HepG2 (cell line): ENCODE data around the gene MFN2. TPM values are rescaled to one million over a fixed set of nuclear protein-coding genes. Genes with fewer than 3 reads are reported as not detected.

ENCODE experiments used
- ATAC-seq: fragments of 200-7000 bp; cut with Tn5 transposase; 3 replicates; pipeline ENCODE4 v1.9.1; 2020; ENCODE audit warnings: mild to moderate bottlenecking, moderate library complexity
- BruUV-seq: library from RNA; stranded (reverse); fragments of 400-500 nt; replicated peaks from 2 replicates; lab custom pipeline; 2021; lab: Mats Ljungman, UMichigan
- CTCF ChIA-PET: fragments of 300-600 bp; formaldehyde crosslinking; extraction: SDS; loops from one replicate; lab custom pipeline; 2021; ENCODE audit warnings: low total read pairs, inconsistent platforms, low intra/inter-chr PET ratio; lab: Yijun Ruan, JAX
- POLR2A ChIA-PET: fragments of 350-600 bp; sonication (Branson Sonifier 250); formaldehyde crosslinking; loops from one replicate; lab custom pipeline; 2020; ENCODE audit warnings: antibody characterized with exemption, inconsistent platforms; lab: Yijun Ruan, JAX
- DNase-seq: peaks from one replicate; pipeline ENCODE4 v3.0.0-alpha.2; 2015; ENCODE audit warnings: low spot score
- FAIRE-seq: peaks from 3 replicates; lab custom pipeline; 2011; peaks lifted over from hg19 to GRCh38; lab: Jason Lieb, UNC
- H2AFZ ChIP-seq: one replicate; pipeline ENCODE4 v1.6.1; 2011; ENCODE audit warnings: low read length, inconsistent platforms
- H3K27ac ChIP-seq: fragments of 300-600 bp; 3 replicates; pipeline ENCODE4 v1.8.0; 2011; ENCODE audit warnings: mixed run types, mild to moderate bottlenecking, mixed read lengths, low read length, inconsistent platforms; ENCODE audit not compliant: insufficient read depth; ENCODE audit errors: extremely low read length
- H3K27me3 ChIP-seq, 2 experiments: fragments of 200-600 bp in 1 of 2; 2 replicates in 1 of 2; 3 replicates in 1 of 2; pipeline versions ENCODE4 v1.6.0 to v1.8.0; 2011; ENCODE audit warnings: low read length in 2 of 2, mild to moderate bottlenecking in 2 of 2, moderate library complexity in 2 of 2, inconsistent platforms in 1 of 2; ENCODE audit not compliant: insufficient read depth in 2 of 2, control insufficient read depth in 1 of 2
- H3K36me3 ChIP-seq, 2 experiments: fragments of 200-600 bp in 1 of 2; replicated peaks in 1 of 2; 2 replicates in 1 of 2; 3 replicates in 1 of 2; pipeline versions ENCODE4 v1.5.1 to v1.8.0; 2011; ENCODE audit warnings: low read length in 2 of 2, inconsistent platforms in 1 of 2; ENCODE audit not compliant: insufficient read depth in 2 of 2, control insufficient read depth in 1 of 2
- H3K4me1 ChIP-seq: 2 replicates; pipeline ENCODE4 v1.5.1; 2012; ENCODE audit warnings: low read length, inconsistent platforms; ENCODE audit not compliant: insufficient read depth
- H3K4me2 ChIP-seq: 2 replicates; pipeline ENCODE4 v1.6.0; 2011; ENCODE audit warnings: low read depth, low read length, inconsistent platforms
- H3K4me3 ChIP-seq, 3 experiments: fragments of 200-600 bp in 1 of 3; sonication (generic), shearing (Covaris generic) in 1 of 3; replicated peaks in 1 of 3; 2 replicates each; pipeline ENCODE4 v1.5.1; 2011 to 2016; ENCODE audit warnings: low read length in 3 of 3, inconsistent platforms in 2 of 3, low read depth in 2 of 3, mild to moderate bottlenecking in 2 of 3, control low read depth in 1 of 3, mixed read lengths in 1 of 3; ENCODE audit not compliant: insufficient read depth in 1 of 3
- H3K79me2 ChIP-seq: one replicate; pipeline ENCODE4 v1.6.1; 2011; ENCODE audit warnings: low read length, inconsistent platforms; ENCODE audit not compliant: insufficient read depth
- H3K9ac ChIP-seq: 2 replicates; pipeline ENCODE4 v1.6.0; 2011; ENCODE audit warnings: mild to moderate bottlenecking, low read depth, low read length, inconsistent platforms; ENCODE audit not compliant: insufficient read depth
- H3K9me3 ChIP-seq: 2 replicates; pipeline ENCODE4 v1.5.1; 2012; ENCODE audit warnings: mild to moderate bottlenecking, low read length
- H4K20me1 ChIP-seq: 2 replicates; pipeline ENCODE4 v1.6.0; 2011; ENCODE audit warnings: inconsistent platforms, mild to moderate bottlenecking, low read length, moderate library complexity; ENCODE audit not compliant: insufficient read depth
- CAMTA2 ChIP-seq: sonication (generic); formaldehyde crosslinking; IDR thresholded peaks from 2 replicates; pipeline ENCODE4 v1.4.0; 2020; ENCODE audit warnings: mild to moderate bottlenecking, missing genetic modification reagents, borderline replicate concordance
- HMG20A ChIP-seq: IDR thresholded peaks from 2 replicates; pipeline ENCODE4 v1.6.1; 2016; ENCODE audit warnings: borderline replicate concordance
- XRCC5 ChIP-seq: fragments of 200-400 bp; formaldehyde crosslinking; optimal IDR thresholded peaks from 2 replicates; pipeline ENCODE3; 2017; ENCODE audit warnings: mild to moderate bottlenecking, low read length
- ZBTB3 ChIP-seq: sonication (generic); formaldehyde crosslinking; IDR thresholded peaks from 2 replicates; pipeline ENCODE4 v1.4.0; 2020; ENCODE audit warnings: low read depth, mild to moderate bottlenecking, moderate library complexity, missing genetic modification reagents, borderline replicate concordance
- ZFP62 ChIP-seq: sonication (generic); formaldehyde crosslinking; IDR thresholded peaks from 2 replicates; pipeline ENCODE4 v1.4.0; 2020; ENCODE audit warnings: missing genetic modification reagents
- ZNF382 ChIP-seq: sonication (generic); formaldehyde crosslinking; IDR thresholded peaks from 2 replicates; pipeline ENCODE4 v1.5.0; 2020; ENCODE audit warnings: missing genetic modification reagents, mild to moderate bottlenecking, borderline replicate concordance
- ZNF629 ChIP-seq: sonication (generic); formaldehyde crosslinking; conservative IDR thresholded peaks from 2 replicates; pipeline ENCODE4 v1.5.0; 2020; ENCODE audit warnings: missing genetic modification reagents
- WGBS: methylation state at CpG from one replicate; pipeline ENCODE4 v1.1.6; 2017; ENCODE audit warnings: low lambda C conversion rate; 5-methylcytosine and 5-hydroxymethylcytosine counted together
- in situ Hi-C: cut with HindIII; loops from 2 replicates; pipeline ENCODE4 v1.10.0; 2017; ENCODE audit warnings: low pct_unique_long_range_greater_than_20kb; ENCODE audit not compliant: extremely low pct_ligation_motif_present
- intact Hi-C: fragments of 100-400 bp; cut with micrococcal nuclease; formaldehyde crosslinking; loops from one replicate; pipeline ENCODE4 v1.10.0; 2022; ENCODE audit not compliant: unreplicated experiment
- polyA plus RNA-seq, 8 experiments: library from polyadenylated mRNA; depleted of rRNA in 3 of 8; stranded (reverse) in 7 of 8; unstranded in 1 of 8; fragments of >200 nt; fragmentation: Illumina TruSeq in 4 of 8; extraction: Trizol in 4 of 8; gene quantifications; 2 replicates each; pipeline versions ENCODE4 v1.2.1 to v1.2.3, GENCODE V29; 2011 to 2016; ENCODE audit warnings: low read depth in 4 of 8, missing spikeins in 1 of 8, mixed read lengths in 1 of 8; ENCODE audit not compliant: insufficient read depth in 1 of 8
- total RNA-seq, 5 experiments: library from RNA; depleted of rRNA; stranded (reverse); fragments of >200 nt; fragmentation: Illumina TruSeq; extraction: Trizol; gene quantifications; 2 replicates each; pipeline ENCODE4 v1.2.3, GENCODE V29; 2016; ENCODE audit warnings: low read depth in 1 of 5
- TF ChIP-seq, protein P1 (sequence below): sonication (generic); formaldehyde crosslinking; IDR thresholded peaks from 2 replicates; pipeline ENCODE4 v1.5.0; 2020; ENCODE audit warnings: missing genetic modification reagents
- TF ChIP-seq, protein P2 (sequence below): sonication (generic); formaldehyde crosslinking; conservative IDR thresholded peaks from 2 replicates; pipeline ENCODE4 v1.8.0; 2022; ENCODE audit warnings: mild to moderate bottlenecking, moderate library complexity, missing genetic modification reagents
- TF ChIP-seq, protein P3 (sequence below): sonication (generic); formaldehyde crosslinking; IDR thresholded peaks from 2 replicates; pipeline ENCODE4 v1.5.0; 2020; ENCODE audit warnings: missing genetic modification reagents, mild to moderate bottlenecking, borderline replicate concordance
- TF ChIP-seq, protein P4 (sequence below): IDR thresholded peaks from 2 replicates; pipeline ENCODE4 v1.6.1; 2012; ENCODE audit warnings: low read depth, low read length, improper control_type of control experiment
- TF ChIP-seq, protein P5 (sequence below): sonication (generic); formaldehyde crosslinking; IDR thresholded peaks from 2 replicates; pipeline ENCODE4 v1.4.0; 2020; ENCODE audit warnings: mild to moderate bottlenecking, missing genetic modification reagents

MFN2 gene
- total and polyA plus RNA-seq, 2 of the 13 experiments (the other 11 are each of a cell fraction or from before 2014, with no cell fraction given): 38.7 to 60.9 TPM

DNA sequence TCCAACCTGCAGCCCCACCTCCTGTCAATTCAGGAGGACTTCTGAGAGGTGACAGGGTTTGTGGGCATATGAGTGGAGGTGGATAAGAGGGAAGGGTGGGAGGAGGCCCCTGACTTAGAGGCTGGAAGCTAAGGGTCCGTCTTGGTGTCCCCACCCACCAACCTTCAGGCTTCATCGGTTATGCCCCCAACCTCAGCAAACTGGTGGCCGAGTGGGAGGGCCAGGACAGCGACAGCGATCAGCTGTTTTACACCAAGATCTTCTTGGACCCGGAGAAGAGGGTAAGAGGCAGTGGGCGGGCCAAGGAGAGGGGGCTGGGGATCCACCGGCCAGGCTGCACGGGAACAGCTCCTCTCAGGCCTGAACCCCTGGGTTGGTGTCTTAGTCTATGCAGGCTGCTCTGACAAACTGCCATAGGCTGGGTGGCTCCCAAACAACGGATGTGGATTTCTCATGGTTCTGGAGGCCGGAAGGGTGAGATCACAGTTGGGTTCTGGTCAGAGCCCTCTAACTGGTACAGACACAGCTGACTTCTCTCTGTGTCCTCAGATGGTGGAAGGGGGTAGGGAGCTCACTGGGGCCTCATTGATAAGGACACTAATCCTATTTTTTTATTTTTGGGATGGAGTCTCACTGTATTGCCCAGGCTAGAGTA is 27.7 kb upstream of the MFN2 start:
- ATAC-seq: no peak
- CTCF ChIA-PET: no interaction called here
- in situ Hi-C loops: no loop called here
- no peak for TF ChIP-seq ZNF629 (CRISPR knock-in tag)
- TF ChIP-seq ZFP62 (CRISPR knock-in tag): no peak
- TF ChIP-seq, protein P1, sequence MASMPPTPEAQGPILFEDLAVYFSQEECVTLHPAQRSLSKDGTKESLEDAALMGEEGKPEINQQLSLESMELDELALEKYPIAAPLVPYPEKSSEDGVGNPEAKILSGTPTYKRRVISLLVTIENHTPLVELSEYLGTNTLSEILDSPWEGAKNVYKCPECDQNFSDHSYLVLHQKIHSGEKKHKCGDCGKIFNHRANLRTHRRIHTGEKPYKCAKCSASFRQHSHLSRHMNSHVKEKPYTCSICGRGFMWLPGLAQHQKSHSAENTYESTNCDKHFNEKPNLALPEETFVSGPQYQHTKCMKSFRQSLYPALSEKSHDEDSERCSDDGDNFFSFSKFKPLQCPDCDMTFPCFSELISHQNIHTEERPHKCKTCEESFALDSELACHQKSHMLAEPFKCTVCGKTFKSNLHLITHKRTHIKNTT (CRISPR knock-in tag): no peak
- TF ChIP-seq, protein P2, sequence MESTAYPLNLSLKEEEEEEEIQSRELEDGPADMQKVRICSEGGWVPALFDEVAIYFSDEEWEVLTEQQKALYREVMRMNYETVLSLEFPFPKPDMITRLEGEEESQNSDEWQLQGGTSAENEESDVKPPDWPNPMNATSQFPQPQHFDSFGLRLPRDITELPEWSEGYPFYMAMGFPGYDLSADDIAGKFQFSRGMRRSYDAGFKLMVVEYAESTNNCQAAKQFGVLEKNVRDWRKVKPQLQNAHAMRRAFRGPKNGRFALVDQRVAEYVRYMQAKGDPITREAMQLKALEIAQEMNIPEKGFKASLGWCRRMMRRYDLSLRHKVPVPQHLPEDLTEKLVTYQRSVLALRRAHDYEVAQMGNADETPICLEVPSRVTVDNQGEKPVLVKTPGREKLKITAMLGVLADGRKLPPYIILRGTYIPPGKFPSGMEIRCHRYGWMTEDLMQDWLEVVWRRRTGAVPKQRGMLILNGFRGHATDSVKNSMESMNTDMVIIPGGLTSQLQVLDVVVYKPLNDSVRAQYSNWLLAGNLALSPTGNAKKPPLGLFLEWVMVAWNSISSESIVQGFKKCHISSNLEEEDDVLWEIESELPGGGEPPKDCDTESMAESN: no peak
- TF ChIP-seq, protein P3, sequence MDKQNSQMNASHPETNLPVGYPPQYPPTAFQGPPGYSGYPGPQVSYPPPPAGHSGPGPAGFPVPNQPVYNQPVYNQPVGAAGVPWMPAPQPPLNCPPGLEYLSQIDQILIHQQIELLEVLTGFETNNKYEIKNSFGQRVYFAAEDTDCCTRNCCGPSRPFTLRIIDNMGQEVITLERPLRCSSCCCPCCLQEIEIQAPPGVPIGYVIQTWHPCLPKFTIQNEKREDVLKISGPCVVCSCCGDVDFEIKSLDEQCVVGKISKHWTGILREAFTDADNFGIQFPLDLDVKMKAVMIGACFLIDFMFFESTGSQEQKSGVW (CRISPR knock-in tag): no peak
- no peak for TF ChIP-seq ZBTB3 (CRISPR knock-in tag)
- TF ChIP-seq, protein P4, sequence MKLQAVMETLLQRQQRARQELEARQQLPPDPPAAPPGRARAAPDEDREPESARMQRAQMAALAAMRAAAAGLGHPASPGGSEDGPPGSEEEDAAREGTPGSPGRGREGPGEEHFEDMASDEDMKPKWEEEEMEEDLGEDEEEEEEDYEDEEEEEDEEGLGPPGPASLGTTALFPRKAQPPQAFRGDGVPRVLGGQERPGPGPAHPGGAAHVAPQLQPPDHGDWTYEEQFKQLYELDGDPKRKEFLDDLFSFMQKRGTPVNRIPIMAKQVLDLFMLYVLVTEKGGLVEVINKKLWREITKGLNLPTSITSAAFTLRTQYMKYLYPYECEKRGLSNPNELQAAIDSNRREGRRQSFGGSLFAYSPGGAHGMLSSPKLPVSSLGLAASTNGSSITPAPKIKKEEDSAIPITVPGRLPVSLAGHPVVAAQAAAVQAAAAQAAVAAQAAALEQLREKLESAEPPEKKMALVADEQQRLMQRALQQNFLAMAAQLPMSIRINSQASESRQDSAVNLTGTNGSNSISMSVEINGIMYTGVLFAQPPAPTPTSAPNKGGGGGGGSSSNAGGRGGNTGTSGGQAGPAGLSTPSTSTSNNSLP: no peak
- no peak for TF ChIP-seq ZNF382 (CRISPR knock-in tag)
- no peak for TF ChIP-seq CAMTA2 (CRISPR knock-in tag)
- no peak for TF ChIP-seq HMG20A
- no peak for TF ChIP-seq XRCC5
- TF ChIP-seq, protein P5, sequence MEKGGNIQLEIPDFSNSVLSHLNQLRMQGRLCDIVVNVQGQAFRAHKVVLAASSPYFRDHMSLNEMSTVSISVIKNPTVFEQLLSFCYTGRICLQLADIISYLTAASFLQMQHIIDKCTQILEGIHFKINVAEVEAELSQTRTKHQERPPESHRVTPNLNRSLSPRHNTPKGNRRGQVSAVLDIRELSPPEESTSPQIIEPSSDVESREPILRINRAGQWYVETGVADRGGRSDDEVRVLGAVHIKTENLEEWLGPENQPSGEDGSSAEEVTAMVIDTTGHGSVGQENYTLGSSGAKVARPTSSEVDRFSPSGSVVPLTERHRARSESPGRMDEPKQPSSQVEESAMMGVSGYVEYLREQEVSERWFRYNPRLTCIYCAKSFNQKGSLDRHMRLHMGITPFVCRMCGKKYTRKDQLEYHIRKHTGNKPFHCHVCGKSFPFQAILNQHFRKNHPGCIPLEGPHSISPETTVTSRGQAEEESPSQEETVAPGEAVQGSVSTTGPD (CRISPR knock-in tag): no peak

More for the DNA sequence above, 27.7 kb upstream of the MFN2 start:
- POLR2A ChIA-PET: no interaction called here
- no peak overlapping the region for H3K4me2 ChIP-seq
- no peak for DNase-seq
- no peak overlapping the region for H3K27ac ChIP-seq
- no peaks in the 10 kb centered on the region for H3K79me2 ChIP-seq
- H3K4me1 ChIP-seq: no peaks in the 10 kb centered on the region
- BruUV-seq: no TSS peak
- H2AFZ ChIP-seq: no peak overlapping the region
- peaks cover 28 to 69% of the 10 kb centered on the region in 2 experiments for H3K36me3 ChIP-seq
- no peak overlapping the region for H3K4me3 ChIP-seq
- no peaks in the 10 kb centered on the region for H3K9me3 ChIP-seq
- WGBS: 95% methylated on average over 6 of the region's 11 CpGs
- FAIRE-seq: no peak
- no peaks in the 10 kb centered on the region for H3K27me3 ChIP-seq
- H3K9ac ChIP-seq: no peak overlapping the region
- intact Hi-C loops: no loop called here
- H4K20me1 ChIP-seq: no peaks in the 10 kb centered on the region
